ENCODE measurements around the gene ZNF81. TPM values are rescaled to one million over a fixed set of nuclear protein-coding genes. Genes with fewer than 3 reads are reported as not detected.

Gene ZNF81
- total and polyA plus RNA-seq, 2 of the 4 experiments (the other 2 are of a cell fraction) = 2.1 to 4.5 TPM

GRCh38 chrX:47846040-47846439 is 9.3 kb downstream of the ZNF81 start:
- Histone ChIP-seq H3K4me1 (ENCODE audit: control insufficient read depth, insufficient read depth, low read length) (no peaks in the 10 kb centered on the region), H3K56ac (ENCODE audit: extremely low read depth, insufficient read depth, low read length) (no peak overlapping the region), H4K20me1 (ENCODE audit: insufficient read depth, low read length) (no peaks in the 10 kb centered on the region), H2BK20ac (ENCODE audit: low read depth, low read length) (no peak overlapping the region), H2AFZ (replicated peaks; ENCODE audit: low read length, poor library complexity) (no peak overlapping the region), H3K9me3 (ENCODE audit: control insufficient read depth, insufficient read depth, low read length) (no peaks in the 10 kb centered on the region), H3K4ac (ENCODE audit: low read depth, low read length) (no peak overlapping the region), H3K79me1 (ENCODE audit: low read depth in 1 of 2, low read length in 2 of 2) (no peaks in the 10 kb centered on the region; a peak in 1 of 4 replicates), H3K9ac (ENCODE audit: low read depth, low read length) (no peak overlapping the region), H3K36me3 (ENCODE audit: control insufficient read depth, insufficient read depth, low read length) (peaks cover 5% of the 10 kb centered on the region), H3K27ac (ENCODE audit: insufficient read depth, low read length) (no peak overlapping the region), H4K5ac (ENCODE audit: low read depth, low read length) (no peak overlapping the region), H3K18ac (ENCODE audit: low read depth, low read length) (no peak overlapping the region), H2AK9ac (replicated peaks; ENCODE audit: low read depth, low read length, poor library complexity) (no peak overlapping the region), H3K27me3 (ENCODE audit: control insufficient read depth, insufficient read depth, low read length) (no peaks in the 10 kb centered on the region), H4K91ac (ENCODE audit: insufficient read depth, low read depth, low read length) (no peak overlapping the region), H3K4me2 (ENCODE audit: low read depth, low read length) (no peak overlapping the region), H3K9me1 (ENCODE audit: insufficient read depth, low read length) (no peaks in the 10 kb centered on the region; the same call in 1 of the 2 replicates), H3K23ac (ENCODE audit: low read depth, low read length) (no peak overlapping the region), H3K4me3 (ENCODE audit: insufficient read depth, low read depth, low read length) (no peak overlapping the region), H4K8ac (ENCODE audit: low read depth in 2 of 2, low read length in 2 of 2) (no peak overlapping the region), H2BK5ac (ENCODE audit: low read depth, low read length, poor library complexity, severe bottlenecking) (no peak overlapping the region), H2BK120ac (ENCODE audit: low read depth, low read length) (no peak overlapping the region), H2AK5ac (ENCODE audit: low read depth, low read length) (no peak overlapping the region), H2BK15ac (ENCODE audit: low read depth, low read length) (no peak overlapping the region), H3K14ac (replicated peaks; ENCODE audit: low read depth, low read length) (no peak overlapping the region)
- intact Hi-C loops (cut with micrococcal nuclease) (no loop called here), in situ Hi-C loops (cut with MboI; ENCODE audit: low sequenced_read_pairs) (no loop called here), dilution Hi-C loops (cut with HindIII; ENCODE audit: low sequenced_read_pairs, unreplicated experiment) (no loop called here)
- ChIA-PET CTCF (interaction anchor here (0.7 kb wide), 1 partner anchor 32 kb away, joined by 3 read pairs; no protein-coding TSS in a partner anchor), POLR2A (ENCODE audit: unreplicated experiment) (no interaction called here)
- no TSS peak for BruUV-seq (replicated peaks)
- 86% methylated on average over 3 of the region's 7 CpGs; no CpG with 5 or more reads in 1 of the 2 experiments for WGBS, 2 experiments (ENCODE audit: extremely low coverage in 2 of 2, insufficient read length in 1 of 2)
- TF ChIP-seq CHD1 (IDR thresholded peaks at IDR 0.05; ENCODE audit: low read depth, low read length) = no peak
- TF ChIP-seq RAD21 (IDR thresholded peaks at IDR 0.05; ENCODE audit: low read length) = no peak
- no peak for TF ChIP-seq USF2 (IDR thresholded peaks at IDR 0.05; ENCODE audit: low read depth, low read length)
- no peak for TF ChIP-seq CEBPB (IDR thresholded peaks at IDR 0.05; ENCODE audit: low read depth, low read length)
- no peak for TF ChIP-seq CTCF (conservative IDR thresholded peaks at IDR 0.05; ENCODE audit: low read depth, low read length)
- TF ChIP-seq RCOR1 (IDR thresholded peaks at IDR 0.05; ENCODE audit: insufficient replicate concordance, low read length) = no peak
- TF ChIP-seq ELK1 (IDR thresholded peaks at IDR 0.05; ENCODE audit: borderline replicate concordance, low read depth, low read length) = no peak
- ATAC-seq (ENCODE audit: low read depth) (no peak), DNase-seq (no peak)
